ENCODE results near the gene UBE2L5. TPM values are rescaled to one million over a fixed set of nuclear protein-coding genes. Genes with fewer than 3 reads are reported as not detected.
"Not testable (repeated sequence)": the region's sequence is repeated elsewhere in the genome, so short reads cannot be mapped to it uniquely, and the experiment has no call there.

Gene UBE2L5
- total and polyA plus RNA-seq, 7 experiments from 2014 or later, result 0.14 TPM; not detected in 6

DNA sequence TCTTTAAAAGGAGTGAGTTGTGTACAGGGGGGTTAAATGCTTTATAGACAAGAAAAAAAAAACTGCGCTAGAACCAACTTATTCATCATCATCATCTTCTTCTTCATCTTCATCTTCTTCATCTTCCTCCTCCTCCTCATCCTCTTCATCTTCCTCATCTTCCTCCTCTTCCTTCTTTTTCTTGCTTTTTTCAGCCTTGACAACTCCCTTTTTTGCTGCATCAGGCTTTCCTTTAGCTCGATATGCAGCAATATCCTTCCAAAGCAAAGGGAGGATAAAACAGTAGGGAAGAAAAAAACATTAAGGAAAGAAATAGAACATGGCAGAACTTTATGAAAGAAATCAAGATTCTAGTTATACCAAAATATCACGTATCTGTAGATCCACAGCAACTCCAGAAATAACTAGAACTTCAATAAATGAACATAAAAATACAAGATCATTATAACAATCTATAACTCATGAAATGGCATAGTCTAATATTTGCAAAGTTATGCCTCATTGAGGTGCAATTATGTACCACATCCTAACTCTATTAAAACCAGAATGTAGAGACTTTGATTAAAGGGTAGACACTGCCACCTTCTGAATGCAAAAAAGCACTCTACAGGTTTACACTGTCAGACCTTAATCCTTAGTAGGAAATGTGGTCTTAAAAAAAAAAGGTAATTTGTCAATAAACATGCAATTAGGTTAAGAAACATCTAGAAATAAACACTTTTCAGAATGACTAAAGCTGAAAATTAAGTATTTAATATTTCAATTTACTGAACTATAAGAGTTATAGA, 39.2 kb downstream of the UBE2L5 start:
- not testable (repeated sequence) for ATAC-seq; H3K9me3 ChIP-seq (ENCODE audit: control insufficient read depth in 2 of 3, low read length in 3 of 3); H3K27me3 ChIP-seq (ENCODE audit: control insufficient read depth in 2 of 2, insufficient read depth in 2 of 2, low read length in 2 of 2); H3K27me3 Mint-ChIP-seq; H3K27ac ChIP-seq (ENCODE audit: low read depth, low read length); H3K4me3 ChIP-seq (ENCODE audit: low read length)
- CTCF ChIA-PET, result interaction anchor here (0.6 to 3.5 kb wide), 21 partner anchors 8 to 691 kb away, joined by 3 to 38 read pairs (median 4); partner anchors contain the start of gene USPL1
- Mint-ChIP-seq H3K27ac (peak overlapping the region in 8 of 9 donors; percentile 58 to 96 (median 79)), H3K36me3 (peaks cover 3 to 34% (median 19%) of the 10 kb centered on the region in 5 donors), H3K4me3 (peak overlapping the region in 9 of 10 donors; percentile 34 to 99 (median 75)), H3K4me1 (peaks cover 23 to 62% (median 38%) of the 10 kb centered on the region in 7 donors), H3K9me3 (peaks cover 0 to 14% (median 0%) of the 10 kb centered on the region in 11 donors)
- DNase-seq, result peak in 7 of 9 donors; percentile 45 to 68 (median 60)
- Histone ChIP-seq H3K36me3 (ENCODE audit: control insufficient read depth in 2 of 3, insufficient read depth in 3 of 3, low read length in 3 of 3) (peaks cover 0 to 27% (median 13%) of the 10 kb centered on the region in 3 experiments), H3K4me1 (ENCODE audit: control insufficient read depth in 2 of 2, insufficient read depth in 2 of 2, low read length in 2 of 2) (peaks cover 23 to 41% of the 10 kb centered on the region in 2 donors)
- intact Hi-C loops (cut with micrococcal nuclease), result loop anchor here (1.0 to 10.0 kb wide), 14 partner anchors 31 to 346 kb away; partner anchors contain the start of gene KATNAL1 (in 1 of the 2)
- POLR2A ChIA-PET, result interaction anchor here (0.6 to 2.1 kb wide), 13 partner anchors 15 to 334 kb away, joined by 3 to 25 read pairs (median 5); partner anchors contain the start of genes UBE2L5 and USPL1

DNA sequence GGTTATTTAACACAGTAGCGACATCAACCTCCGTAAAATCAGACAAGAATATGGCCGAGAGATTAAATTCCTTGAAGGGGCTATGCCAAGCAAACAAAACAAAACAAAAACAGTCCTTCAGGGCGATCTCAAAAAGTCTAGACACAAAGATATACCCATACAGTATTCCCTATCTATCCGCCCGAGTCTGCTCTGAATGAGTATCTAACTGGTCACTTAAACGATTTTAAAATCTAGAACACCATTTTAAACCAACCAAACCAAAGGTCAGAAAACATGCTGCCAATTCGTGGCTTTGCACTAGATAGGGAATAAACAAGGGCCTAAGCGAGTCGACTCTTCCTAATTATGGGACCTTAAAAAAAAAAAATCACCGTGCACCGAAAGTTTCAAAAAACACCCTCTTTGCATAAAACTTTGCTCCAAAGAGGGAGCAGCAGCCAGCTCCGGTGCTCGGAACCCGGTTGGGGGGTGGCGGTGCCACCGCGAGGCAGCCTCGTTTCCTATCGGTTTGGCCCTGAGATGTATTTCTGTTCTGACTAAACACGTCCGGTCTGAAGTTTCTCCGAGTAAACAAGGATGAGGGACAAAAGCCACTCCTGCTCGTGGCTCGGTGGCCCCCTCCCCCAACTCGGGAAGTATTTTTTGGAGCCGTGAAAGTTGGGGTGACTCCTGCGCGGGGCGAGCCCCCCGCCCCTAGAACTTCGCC, 41.6 kb downstream of the UBE2L5 start:
- H3K36me3 ChIP-seq (ENCODE audit: control insufficient read depth in 2 of 3, insufficient read depth in 3 of 3, low read length in 3 of 3), result peaks cover 0 to 18% (median 8%) of the 10 kb centered on the region in 3 experiments
- peak overlapping the region; percentile 83 to 99 (median 92) for H3K4me3 Mint-ChIP-seq
- peaks cover 0 to 14% (median 0%) of the 10 kb centered on the region in 11 donors for H3K9me3 Mint-ChIP-seq
- no peaks in the 10 kb centered on the region for H3K27me3 ChIP-seq (ENCODE audit: control insufficient read depth in 2 of 2, insufficient read depth in 2 of 2, low read length in 2 of 2)
- peak in 7 of 9 donors; percentile 61 to 78 (median 70) for DNase-seq
- H3K4me1 Mint-ChIP-seq, result peaks cover 19 to 47% (median 38%) of the 10 kb centered on the region in 7 donors
- ChIA-PET POLR2A (interaction anchor here (0.6 to 3.0 kb wide), 18 partner anchors 8 to 432 kb away, joined by 3 to 66 read pairs (median 4); partner anchors contain the start of genes ALOX5AP, UBE2L5 and USPL1), CTCF (interaction anchor here (0.6 to 1.0 kb wide), 4 partner anchors 39 to 90 kb away, joined by 3 to 8 read pairs (median 4); no protein-coding TSS in a partner anchor)
- peak overlapping the region; percentile 93 to 100 (median 98) for H3K27ac Mint-ChIP-seq
- peak; percentile 8 for ATAC-seq
- peak overlapping the region; percentile 97 for H3K27ac ChIP-seq (ENCODE audit: low read depth, low read length)
- H3K27me3 Mint-ChIP-seq, result peaks cover 0 to 7% (median 0%) of the 10 kb centered on the region in 5 donors
- H3K36me3 Mint-ChIP-seq, result peaks cover 3 to 25% (median 18%) of the 10 kb centered on the region in 5 donors
- H3K4me3 ChIP-seq (ENCODE audit: low read length), result peak overlapping the region; percentile 61
- peaks cover 23 to 40% of the 10 kb centered on the region in 2 donors for H3K4me1 ChIP-seq (ENCODE audit: control insufficient read depth in 2 of 2, insufficient read depth in 2 of 2, low read length in 2 of 2)
- intact Hi-C loops (cut with micrococcal nuclease), result loop anchor here (1.0 to 10.0 kb wide), 21 partner anchors 41 to 869 kb away; partner anchors contain the start of genes SLC7A1 (in 2 of the 2), UBE2L5 (in 2 of the 2), KATNAL1 (in 1 of the 2) and UBL3 (in 1 of the 2)
- H3K9me3 ChIP-seq (ENCODE audit: control insufficient read depth in 2 of 3, low read length in 3 of 3), result no peaks in the 10 kb centered on the region

DNA sequence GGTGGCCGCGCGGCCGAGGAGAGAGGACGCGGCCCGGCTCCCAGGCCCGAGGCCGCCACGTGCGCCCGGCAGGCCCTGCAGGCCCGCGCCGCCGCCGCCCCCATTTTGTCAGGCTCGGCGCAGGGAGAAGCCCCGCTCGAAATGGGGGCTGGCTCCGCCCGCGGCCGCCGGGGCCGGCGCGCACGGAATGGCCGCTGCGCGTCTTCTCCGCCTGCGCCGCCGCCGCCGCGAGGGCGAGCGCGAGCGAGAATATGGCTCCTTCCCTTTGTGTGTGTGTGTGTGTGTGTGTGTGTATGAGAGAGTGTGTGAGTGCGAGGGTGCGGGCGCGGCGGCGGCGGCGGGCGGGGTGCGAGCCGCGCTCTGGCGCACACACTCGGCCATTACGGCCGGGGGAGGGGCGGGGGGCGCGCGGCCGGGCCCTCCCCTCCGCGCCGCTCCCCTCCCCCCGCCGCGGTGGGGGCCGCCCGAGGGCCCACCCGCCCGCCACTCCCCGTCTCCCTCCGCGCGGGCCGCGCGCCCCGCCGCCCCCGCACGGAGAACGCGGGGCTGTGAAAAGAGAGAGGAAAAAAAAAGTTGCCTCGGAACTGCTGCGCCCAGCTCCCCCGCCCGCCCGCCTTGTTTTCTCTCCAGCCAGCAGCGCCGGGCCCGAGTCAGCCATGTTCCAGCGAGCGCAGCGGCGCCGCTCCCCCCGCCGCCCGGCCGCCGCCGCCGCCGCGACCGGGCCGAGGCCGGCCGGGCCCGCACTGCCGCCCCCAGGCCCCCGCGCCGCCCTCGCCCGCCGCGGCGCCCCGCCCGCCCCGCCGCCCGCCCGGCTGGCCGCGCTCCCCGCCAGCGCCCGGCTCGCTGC, 42.4 kb downstream of the UBE2L5 start:
- peaks cover 0 to 14% (median 0%) of the 10 kb centered on the region in 11 donors for H3K9me3 Mint-ChIP-seq
- POLR2A ChIA-PET, result interaction anchor here (0.6 to 3.0 kb wide), 24 partner anchors 10 to 614 kb away, joined by 3 to 66 read pairs (median 4); partner anchors contain the start of genes ALOX5AP, KATNAL1, UBE2L5 and UBL3

DNA sequence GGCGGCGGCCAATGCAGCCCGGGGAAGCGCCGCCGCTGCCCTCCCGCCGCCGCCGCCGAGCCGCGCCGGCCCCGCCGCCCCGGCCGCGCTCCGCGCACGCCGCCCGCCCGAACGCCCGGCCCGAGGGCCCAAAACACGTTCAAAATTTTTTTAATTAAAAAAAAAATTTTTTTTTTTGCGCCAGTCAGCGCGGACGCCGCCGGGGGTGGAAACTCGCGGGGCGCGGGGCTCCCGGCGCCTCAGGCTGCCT, 43.0 kb downstream of the UBE2L5 start:
- Histone ChIP-seq H3K27ac (ENCODE audit: low read depth, low read length) (peak overlapping the region; percentile 96), H3K4me1 (ENCODE audit: control insufficient read depth in 2 of 2, insufficient read depth in 2 of 2, low read length in 2 of 2) (peaks cover 23 to 32% of the 10 kb centered on the region in 2 donors), H3K9me3 (ENCODE audit: control insufficient read depth in 2 of 3, low read length in 3 of 3) (no peaks in the 10 kb centered on the region), H3K4me3 (ENCODE audit: low read length) (peak overlapping the region; percentile 83), H3K36me3 (ENCODE audit: control insufficient read depth in 2 of 3, insufficient read depth in 3 of 3, low read length in 3 of 3) (peaks cover 0 to 12% (median 0%) of the 10 kb centered on the region in 3 experiments), H3K27me3 (ENCODE audit: control insufficient read depth in 2 of 2, insufficient read depth in 2 of 2, low read length in 2 of 2) (no peaks in the 10 kb centered on the region)
- H3K9me3 Mint-ChIP-seq, result peaks cover 0 to 14% (median 0%) of the 10 kb centered on the region in 11 donors
- intact Hi-C loops (cut with micrococcal nuclease), result loop anchor here (1.0 to 10.0 kb wide), 14 partner anchors 42 to 958 kb away; partner anchors contain the start of genes SLC7A1 (in 2 of the 2), USPL1 (in 2 of the 2) and UBE2L5 (in 1 of the 2)
- H3K36me3 Mint-ChIP-seq, result peaks cover 3 to 21% (median 18%) of the 10 kb centered on the region in 5 donors
- POLR2A ChIA-PET, result interaction anchor here (0.6 to 3.0 kb wide), 20 partner anchors 10 to 615 kb away, joined by 3 to 66 read pairs (median 4); partner anchors contain the start of genes ALOX5AP, KATNAL1, UBL3 and USPL1
- H3K27me3 Mint-ChIP-seq, result peaks cover 0 to 7% (median 0%) of the 10 kb centered on the region in 5 donors
- peak overlapping the region in 2 of 10 donors; percentile 98 to 99 for H3K4me3 Mint-ChIP-seq
- H3K27ac Mint-ChIP-seq, result peak overlapping the region in 2 of 9 donors; percentile 95 to 98
- DNase-seq (no peak), ATAC-seq (no peak)
- CTCF ChIA-PET, result interaction anchor here (0.9 to 1.7 kb wide), 2 partner anchors 91 to 152 kb away, joined by 4 to 6 read pairs; partner anchors contain the start of gene USPL1
- H3K4me1 Mint-ChIP-seq, result peaks cover 12 to 40% (median 30%) of the 10 kb centered on the region in 7 donors

More for the DNA sequence above, 42.4 kb downstream of the UBE2L5 start:
- H3K27ac ChIP-seq (ENCODE audit: low read depth, low read length), result peak overlapping the region; percentile 97
- Mint-ChIP-seq H3K36me3 (peaks cover 3 to 21% (median 18%) of the 10 kb centered on the region in 5 donors), H3K27me3 (peaks cover 0 to 7% (median 0%) of the 10 kb centered on the region in 5 donors), H3K4me1 (peaks cover 12 to 40% (median 31%) of the 10 kb centered on the region in 7 donors), H3K4me3 (peak overlapping the region; percentile 83 to 99 (median 94)), H3K27ac (peak overlapping the region; percentile 93 to 100 (median 98))
- no peaks in the 10 kb centered on the region for H3K27me3 ChIP-seq (ENCODE audit: control insufficient read depth in 2 of 2, insufficient read depth in 2 of 2, low read length in 2 of 2)
- peaks cover 0 to 12% (median under 1%) of the 10 kb centered on the region in 3 experiments for H3K36me3 ChIP-seq (ENCODE audit: control insufficient read depth in 2 of 3, insufficient read depth in 3 of 3, low read length in 3 of 3)
- CTCF ChIA-PET, result interaction anchor here (0.6 to 1.7 kb wide), 5 partner anchors 39 to 153 kb away, joined by 3 to 8 read pairs (median 4); partner anchors contain the start of gene USPL1
- intact Hi-C loops (cut with micrococcal nuclease), result loop anchor here (1.0 to 10.0 kb wide), 27 partner anchors 42 to 957 kb away; partner anchors contain the start of genes SLC7A1 (in 2 of the 2), UBE2L5 (in 2 of the 2), USPL1 (in 2 of the 2) and KATNAL1 (in 1 of the 2)
- peak; percentile 71 for ATAC-seq
- peaks cover 23 to 33% of the 10 kb centered on the region in 2 donors for H3K4me1 ChIP-seq (ENCODE audit: control insufficient read depth in 2 of 2, insufficient read depth in 2 of 2, low read length in 2 of 2)
- H3K9me3 ChIP-seq (ENCODE audit: control insufficient read depth in 2 of 3, low read length in 3 of 3), result no peaks in the 10 kb centered on the region
- H3K4me3 ChIP-seq (ENCODE audit: low read length), result peak overlapping the region; percentile 61
- peak; percentile 71 to 83 (median 77) for DNase-seq

Measured in naive thymus-derived CD4-positive, alpha-beta T cell (primary cell).